Measurements from ENCODE around the gene MPPED1. TPM values are rescaled to one million over a fixed set of nuclear protein-coding genes. Genes with fewer than 3 reads are reported as not detected.
A peak's percentile ranks its signal among the peaks of the same experiment; 100 is the strongest.

Gene MPPED1
- total RNA-seq, 1 experiment from 2014 or later = 0.35 TPM

DNA sequence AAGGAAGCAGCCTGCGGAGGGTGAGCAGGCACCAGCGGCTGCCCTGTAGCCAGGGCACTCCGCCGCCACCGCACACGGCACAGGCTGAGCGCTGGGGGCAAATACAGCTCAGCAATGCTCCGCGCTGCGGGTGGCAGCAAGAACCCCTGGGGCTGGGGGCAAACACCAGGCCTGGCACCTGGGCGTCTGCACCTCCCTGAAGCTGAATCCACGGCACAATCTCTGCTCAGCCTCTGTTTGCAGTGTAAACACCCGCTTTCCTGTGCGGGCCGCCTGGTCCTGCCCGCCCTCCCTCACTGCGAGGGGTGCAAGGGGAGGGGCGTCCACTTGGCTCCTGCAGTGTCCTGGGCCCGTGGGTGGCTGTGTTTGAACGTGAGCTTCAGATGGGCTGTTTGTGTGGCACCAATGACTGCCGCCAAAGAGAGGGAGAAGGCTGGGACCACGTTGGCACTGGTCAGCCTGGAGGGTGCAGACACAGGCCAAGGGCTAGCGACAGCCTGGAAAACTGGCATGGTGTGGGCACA is 14.8 kb upstream of the MPPED1 start:
- H3K4me1 Mint-ChIP-seq = peaks cover 2% of the 10 kb centered on the region; the same call in 1 of the 2 replicates
- DNase-seq (ENCODE audit: low spot score) (no peak), ATAC-seq (no peak)
- peak; percentile 60; the same call in 1 of the 2 replicates for TF ChIP-seq GABPB1 (CRISPR knock-in tag; IDR thresholded peaks at IDR 0.05)
- TF ChIP-seq JAZF1 (CRISPR knock-in tag; IDR thresholded peaks at IDR 0.05) = no peak
- no peak overlapping the region for H3K4me3 Mint-ChIP-seq
- no peaks in the 10 kb centered on the region; the same call in 1 of the 2 replicates for H3K27me3 Mint-ChIP-seq (ENCODE audit: low read depth)
- ChIA-PET CTCF (interaction anchor here (0.7 kb wide), 1 partner anchor 11 kb away, joined by 3 read pairs; no protein-coding TSS in a partner anchor), POLR2A (no interaction called here)
- H3K9me3 Mint-ChIP-seq = no peaks in the 10 kb centered on the region
- H3K27ac Mint-ChIP-seq = no peak overlapping the region
- H3K36me3 Mint-ChIP-seq = no peaks in the 10 kb centered on the region

DNA sequence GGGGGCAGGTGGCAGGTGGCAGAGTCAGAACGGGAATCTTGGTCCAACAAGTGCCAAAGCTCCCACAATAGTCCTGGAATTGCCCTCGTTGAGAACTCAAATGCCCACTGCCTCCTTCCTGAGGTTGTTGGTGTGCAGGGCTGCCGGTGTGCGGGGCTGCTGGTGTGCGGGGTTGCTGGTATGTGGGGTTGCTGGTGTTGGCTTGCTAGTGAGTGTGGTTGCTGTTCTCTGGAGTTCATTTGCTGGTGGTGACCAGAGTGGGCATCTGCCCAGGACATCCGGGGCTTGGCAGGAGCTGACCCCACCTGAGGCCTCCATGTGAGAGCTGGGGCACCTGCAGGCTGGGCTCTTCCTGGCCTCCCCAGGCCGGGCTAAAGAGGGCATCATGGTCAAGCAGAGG is 14.0 kb upstream of the MPPED1 start:
- Mint-ChIP-seq H3K4me1 (peaks cover 2% of the 10 kb centered on the region; the same call in 1 of the 2 replicates), H3K9me3 (no peaks in the 10 kb centered on the region; the same call in 1 of the 2 replicates), H3K36me3 (no peaks in the 10 kb centered on the region), H3K27me3 (ENCODE audit: low read depth) (no peaks in the 10 kb centered on the region; the same call in 1 of the 2 replicates), H3K4me3 (no peak overlapping the region), H3K27ac (no peak overlapping the region)
- ATAC-seq (no peak), DNase-seq (ENCODE audit: low spot score) (no peak)
- ChIA-PET CTCF (interaction anchor here (1.0 kb wide), 1 partner anchor 166 kb away, joined by 3 read pairs; no protein-coding TSS in a partner anchor), POLR2A (no interaction called here)
- TF ChIP-seq TEAD1 (CRISPR knock-in tag; IDR thresholded peaks at IDR 0.05) (no peak), EMX1 (CRISPR knock-in tag; IDR thresholded peaks at IDR 0.05) (no peak), RORB (CRISPR knock-in tag; IDR thresholded peaks at IDR 0.05) (no peak), MXD4 (CRISPR knock-in tag; IDR thresholded peaks at IDR 0.05; ENCODE audit: borderline replicate concordance) (no peak), ZNF317 (CRISPR knock-in tag; IDR thresholded peaks at IDR 0.05; ENCODE audit: borderline replicate concordance, low read depth) (no peak), ZNF416 (CRISPR knock-in tag; IDR thresholded peaks at IDR 0.05) (no peak)
- TF ChIP-seq, protein P1, sequence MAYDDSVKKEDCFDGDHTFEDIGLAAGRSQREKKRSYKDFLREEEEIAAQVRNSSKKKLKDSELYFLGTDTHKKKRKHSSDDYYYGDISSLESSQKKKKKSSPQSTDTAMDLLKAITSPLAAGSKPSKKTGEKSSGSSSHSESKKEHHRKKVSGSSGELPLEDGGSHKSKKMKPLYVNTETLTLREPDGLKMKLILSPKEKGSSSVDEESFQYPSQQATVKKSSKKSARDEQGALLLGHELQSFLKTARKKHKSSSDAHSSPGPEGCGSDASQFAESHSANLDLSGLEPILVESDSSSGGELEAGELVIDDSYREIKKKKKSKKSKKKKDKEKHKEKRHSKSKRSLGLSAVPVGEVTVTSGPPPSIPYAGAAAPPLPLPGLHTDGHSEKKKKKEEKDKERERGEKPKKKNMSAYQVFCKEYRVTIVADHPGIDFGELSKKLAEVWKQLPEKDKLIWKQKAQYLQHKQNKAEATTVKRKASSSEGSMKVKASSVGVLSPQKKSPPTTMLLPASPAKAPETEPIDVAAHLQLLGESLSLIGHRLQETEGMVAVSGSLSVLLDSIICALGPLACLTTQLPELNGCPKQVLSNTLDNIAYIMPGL (CRISPR knock-in tag; IDR thresholded peaks at IDR 0.05) = no peak
- TF ChIP-seq, protein P2, sequence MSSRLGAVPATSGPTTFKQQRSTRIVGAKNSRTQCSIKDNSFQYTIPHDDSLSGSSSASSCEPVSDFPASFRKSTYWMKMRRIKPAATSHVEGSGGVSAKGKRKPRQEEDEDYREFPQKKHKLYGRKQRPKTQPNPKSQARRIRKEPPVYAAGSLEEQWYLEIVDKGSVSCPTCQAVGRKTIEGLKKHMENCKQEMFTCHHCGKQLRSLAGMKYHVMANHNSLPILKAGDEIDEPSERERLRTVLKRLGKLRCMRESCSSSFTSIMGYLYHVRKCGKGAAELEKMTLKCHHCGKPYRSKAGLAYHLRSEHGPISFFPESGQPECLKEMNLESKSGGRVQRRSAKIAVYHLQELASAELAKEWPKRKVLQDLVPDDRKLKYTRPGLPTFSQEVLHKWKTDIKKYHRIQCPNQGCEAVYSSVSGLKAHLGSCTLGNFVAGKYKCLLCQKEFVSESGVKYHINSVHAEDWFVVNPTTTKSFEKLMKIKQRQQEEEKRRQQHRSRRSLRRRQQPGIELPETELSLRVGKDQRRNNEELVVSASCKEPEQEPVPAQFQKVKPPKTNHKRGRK (CRISPR knock-in tag; IDR thresholded peaks at IDR 0.05; ENCODE audit: borderline replicate concordance) = no peak
- TF ChIP-seq, protein P3, sequence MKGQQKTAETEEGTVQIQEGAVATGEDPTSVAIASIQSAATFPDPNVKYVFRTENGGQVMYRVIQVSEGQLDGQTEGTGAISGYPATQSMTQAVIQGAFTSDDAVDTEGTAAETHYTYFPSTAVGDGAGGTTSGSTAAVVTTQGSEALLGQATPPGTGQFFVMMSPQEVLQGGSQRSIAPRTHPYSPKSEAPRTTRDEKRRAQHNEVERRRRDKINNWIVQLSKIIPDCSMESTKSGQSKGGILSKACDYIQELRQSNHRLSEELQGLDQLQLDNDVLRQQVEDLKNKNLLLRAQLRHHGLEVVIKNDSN (CRISPR knock-in tag; IDR thresholded peaks at IDR 0.05) = no peak

DNA sequence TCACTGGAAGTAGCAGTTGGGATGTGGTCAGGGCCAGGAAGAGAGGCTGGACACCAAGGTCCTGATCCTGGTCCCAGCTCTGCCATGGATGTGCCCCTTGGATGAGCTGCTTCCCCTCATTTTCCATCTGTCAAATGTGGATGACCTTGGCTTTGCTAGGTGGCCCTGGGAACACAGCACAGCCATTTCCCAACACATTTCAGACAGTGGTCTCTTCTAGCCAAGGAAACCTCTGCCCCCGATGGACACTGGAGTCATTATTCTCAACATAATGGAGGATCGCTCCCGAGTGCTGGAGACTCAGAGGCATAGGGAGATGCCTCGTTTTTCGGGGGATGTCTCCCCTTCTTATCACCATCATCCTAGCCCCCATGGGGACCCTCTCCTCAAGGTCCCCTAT is 13.6 kb upstream of the MPPED1 start:
- POLR2A ChIA-PET = no interaction called here
- H3K36me3 Mint-ChIP-seq = no peaks in the 10 kb centered on the region
- H3K4me3 Mint-ChIP-seq = no peak overlapping the region
- no peaks in the 10 kb centered on the region; the same call in 1 of the 2 replicates for H3K27me3 Mint-ChIP-seq (ENCODE audit: low read depth)
- ATAC-seq (no peak), DNase-seq (ENCODE audit: low spot score) (no peak)
- H3K4me1 Mint-ChIP-seq = peaks cover 2% of the 10 kb centered on the region; the same call in 1 of the 2 replicates
- H3K9me3 Mint-ChIP-seq = no peaks in the 10 kb centered on the region; the same call in 1 of the 2 replicates
- CTCF ChIA-PET = interaction anchor here (1.0 kb wide), 1 partner anchor 167 kb away, joined by 3 read pairs; no protein-coding TSS in a partner anchor
- no peak overlapping the region for H3K27ac Mint-ChIP-seq
- TF ChIP-seq NR3C1 (CRISPR knock-in tag; conservative IDR thresholded peaks at IDR 0.05; ENCODE audit: low read depth) (no peak), EMX1 (CRISPR knock-in tag; IDR thresholded peaks at IDR 0.05) (no peak), NFYB (CRISPR knock-in tag; conservative IDR thresholded peaks at IDR 0.05; ENCODE audit: low read depth) (no peak), RELA (CRISPR knock-in tag; IDR thresholded peaks at IDR 0.05; ENCODE audit: borderline replicate concordance) (no peak), ZNF232 (CRISPR knock-in tag; IDR thresholded peaks at IDR 0.05) (no peak), ZNF317 (CRISPR knock-in tag; IDR thresholded peaks at IDR 0.05; ENCODE audit: borderline replicate concordance, low read depth) (no peak), NR1H2 (CRISPR knock-in tag; IDR thresholded peaks at IDR 0.05) (no peak)
- TF ChIP-seq, protein P4, sequence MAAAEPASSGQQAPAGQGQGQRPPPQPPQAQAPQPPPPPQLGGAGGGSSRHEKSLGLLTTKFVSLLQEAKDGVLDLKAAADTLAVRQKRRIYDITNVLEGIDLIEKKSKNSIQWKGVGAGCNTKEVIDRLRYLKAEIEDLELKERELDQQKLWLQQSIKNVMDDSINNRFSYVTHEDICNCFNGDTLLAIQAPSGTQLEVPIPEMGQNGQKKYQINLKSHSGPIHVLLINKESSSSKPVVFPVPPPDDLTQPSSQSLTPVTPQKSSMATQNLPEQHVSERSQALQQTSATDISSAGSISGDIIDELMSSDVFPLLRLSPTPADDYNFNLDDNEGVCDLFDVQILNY (CRISPR knock-in tag; IDR thresholded peaks at IDR 0.05) = no peak
- TF ChIP-seq, protein P5, sequence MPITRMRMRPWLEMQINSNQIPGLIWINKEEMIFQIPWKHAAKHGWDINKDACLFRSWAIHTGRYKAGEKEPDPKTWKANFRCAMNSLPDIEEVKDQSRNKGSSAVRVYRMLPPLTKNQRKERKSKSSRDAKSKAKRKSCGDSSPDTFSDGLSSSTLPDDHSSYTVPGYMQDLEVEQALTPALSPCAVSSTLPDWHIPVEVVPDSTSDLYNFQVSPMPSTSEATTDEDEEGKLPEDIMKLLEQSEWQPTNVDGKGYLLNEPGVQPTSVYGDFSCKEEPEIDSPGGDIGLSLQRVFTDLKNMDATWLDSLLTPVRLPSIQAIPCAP (CRISPR knock-in tag; IDR thresholded peaks at IDR 0.05) = no peak
- TF ChIP-seq, protein P6, sequence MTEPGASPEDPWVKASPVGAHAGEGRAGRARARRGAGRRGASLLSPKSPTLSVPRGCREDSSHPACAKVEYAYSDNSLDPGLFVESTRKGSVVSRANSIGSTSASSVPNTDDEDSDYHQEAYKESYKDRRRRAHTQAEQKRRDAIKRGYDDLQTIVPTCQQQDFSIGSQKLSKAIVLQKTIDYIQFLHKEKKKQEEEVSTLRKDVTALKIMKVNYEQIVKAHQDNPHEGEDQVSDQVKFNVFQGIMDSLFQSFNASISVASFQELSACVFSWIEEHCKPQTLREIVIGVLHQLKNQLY (CRISPR knock-in tag; IDR thresholded peaks at IDR 0.05) = no peak
- TF ChIP-seq, protein P7, sequence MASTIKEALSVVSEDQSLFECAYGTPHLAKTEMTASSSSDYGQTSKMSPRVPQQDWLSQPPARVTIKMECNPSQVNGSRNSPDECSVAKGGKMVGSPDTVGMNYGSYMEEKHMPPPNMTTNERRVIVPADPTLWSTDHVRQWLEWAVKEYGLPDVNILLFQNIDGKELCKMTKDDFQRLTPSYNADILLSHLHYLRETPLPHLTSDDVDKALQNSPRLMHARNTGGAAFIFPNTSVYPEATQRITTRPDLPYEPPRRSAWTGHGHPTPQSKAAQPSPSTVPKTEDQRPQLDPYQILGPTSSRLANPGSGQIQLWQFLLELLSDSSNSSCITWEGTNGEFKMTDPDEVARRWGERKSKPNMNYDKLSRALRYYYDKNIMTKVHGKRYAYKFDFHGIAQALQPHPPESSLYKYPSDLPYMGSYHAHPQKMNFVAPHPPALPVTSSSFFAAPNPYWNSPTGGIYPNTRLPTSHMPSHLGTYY (CRISPR knock-in tag; IDR thresholded peaks at IDR 0.05) = no peak
- TF ChIP-seq, protein P8, sequence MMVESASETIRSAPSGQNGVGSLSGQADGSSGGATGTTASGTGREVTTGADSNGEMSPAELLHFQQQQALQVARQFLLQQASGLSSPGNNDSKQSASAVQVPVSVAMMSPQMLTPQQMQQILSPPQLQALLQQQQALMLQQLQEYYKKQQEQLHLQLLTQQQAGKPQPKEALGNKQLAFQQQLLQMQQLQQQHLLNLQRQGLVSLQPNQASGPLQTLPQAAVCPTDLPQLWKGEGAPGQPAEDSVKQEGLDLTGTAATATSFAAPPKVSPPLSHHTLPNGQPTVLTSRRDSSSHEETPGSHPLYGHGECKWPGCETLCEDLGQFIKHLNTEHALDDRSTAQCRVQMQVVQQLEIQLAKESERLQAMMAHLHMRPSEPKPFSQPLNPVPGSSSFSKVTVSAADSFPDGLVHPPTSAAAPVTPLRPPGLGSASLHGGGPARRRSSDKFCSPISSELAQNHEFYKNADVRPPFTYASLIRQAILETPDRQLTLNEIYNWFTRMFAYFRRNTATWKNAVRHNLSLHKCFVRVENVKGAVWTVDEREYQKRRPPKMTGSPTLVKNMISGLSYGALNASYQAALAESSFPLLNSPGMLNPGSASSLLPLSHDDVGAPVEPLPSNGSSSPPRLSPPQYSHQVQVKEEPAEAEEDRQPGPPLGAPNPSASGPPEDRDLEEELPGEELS (CRISPR knock-in tag; IDR thresholded peaks at IDR 0.05) = no peak

Data from WTC11 (cell line).